MCF 10A (cell line): ENCODE measurements around the gene PARP12. TPM values are rescaled to one million over a fixed set of nuclear protein-coding genes. Genes with fewer than 3 reads are reported as not detected.
A peak's percentile ranks its signal among the peaks of the same experiment; 100 is the strongest.

Source experiments
- BruUV-seq: library from RNA; stranded (reverse); fragments of 400-500 nt; replicated peaks from 2 replicates; lab custom pipeline; 2021; lab: Mats Ljungman, UMichigan
- CTCF ChIA-PET: fragments of 300-600 bp; sonication (Branson Sonifier 250); formaldehyde crosslinking; extraction: SDS; loops from one replicate; lab custom pipeline; 2021; ENCODE audit warnings: antibody characterized with exemption, inconsistent platforms; lab: Yijun Ruan, JAX
- POLR2A ChIA-PET: fragments of 300-600, 350-650 bp; sonication (Branson Sonifier 250); formaldehyde crosslinking; extraction: SDS; loops from one replicate; lab custom pipeline; 2020; ENCODE audit warnings: antibody characterized with exemption, inconsistent platforms; lab: Yijun Ruan, JAX
- DNase-seq: peaks from one replicate; pipeline ENCODE4 v3.0.0-alpha.2; 2018; ENCODE audit not compliant: unreplicated experiment
- H3K27ac Mint-ChIP-seq: one replicate; pipeline ENCODE4 v1.8.0; 2022; ENCODE audit warnings: mild to moderate bottlenecking, low read depth, mixed read lengths; ENCODE audit not compliant: unreplicated experiment
- H3K27me3 Mint-ChIP-seq: one replicate; pipeline ENCODE4 v1.8.0; 2022; ENCODE audit warnings: mixed read lengths; ENCODE audit not compliant: insufficient read depth, unreplicated experiment
- H3K36me3 Mint-ChIP-seq: one replicate; pipeline ENCODE4 v1.8.0; 2022; ENCODE audit warnings: mild to moderate bottlenecking, moderate library complexity, mixed read lengths; ENCODE audit not compliant: insufficient read depth, unreplicated experiment
- H3K4me1 Mint-ChIP-seq: one replicate; pipeline ENCODE4 v1.8.0; 2022; ENCODE audit warnings: mixed read lengths; ENCODE audit not compliant: insufficient read depth, unreplicated experiment
- H3K4me3 Mint-ChIP-seq: one replicate; pipeline ENCODE4 v1.8.0; 2022; ENCODE audit warnings: mild to moderate bottlenecking, moderate library complexity, mixed read lengths; ENCODE audit not compliant: unreplicated experiment
- H3K9me3 Mint-ChIP-seq: one replicate; pipeline ENCODE4 v1.8.0; 2022; ENCODE audit warnings: mixed read lengths; ENCODE audit not compliant: unreplicated experiment
- intact Hi-C: fragments of 100-400 bp; cut with micrococcal nuclease; formaldehyde crosslinking; loops from 2 replicates; pipeline ENCODE4 v1.14.1; 2022
- total RNA-seq: library from RNA; stranded (reverse); gene quantifications from 2 replicates; pipeline ENCODE4 v1.2.3, GENCODE V29; 2022
- TF ChIP-seq, protein P1 (sequence below): fragments of 200-600 bp; IDR thresholded peaks from one replicate; pipeline ENCODE4 v1.8.0; 2022; ENCODE audit warnings: antibody characterized with exemption, mild to moderate bottlenecking; ENCODE audit not compliant: unreplicated experiment

The PARP12 gene
- total RNA-seq, 1 experiment from 2014 or later, result 35.0 TPM

DNA sequence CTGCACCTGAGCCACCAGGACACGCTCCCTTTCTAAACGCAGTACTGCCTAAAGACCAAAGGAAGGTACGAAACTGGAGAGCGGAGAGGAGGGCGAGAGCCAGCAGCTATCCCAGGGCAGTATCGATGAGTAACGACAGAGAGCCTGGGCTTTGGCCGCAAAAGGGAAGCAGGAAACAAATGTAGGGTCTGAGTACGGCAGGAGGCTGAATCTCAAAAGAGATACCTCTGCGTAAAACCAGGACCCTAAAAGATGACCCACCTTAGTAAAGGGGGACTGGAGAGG is 20.4 kb downstream of the PARP12 start:
- Mint-ChIP-seq H3K27me3 (no peaks in the 10 kb centered on the region), H3K4me1 (peaks cover 6% of the 10 kb centered on the region), H3K4me3 (no peak overlapping the region), H3K36me3 (peaks cover 47% of the 10 kb centered on the region), H3K27ac (no peak overlapping the region), H3K9me3 (no peaks in the 10 kb centered on the region)
- POLR2A ChIA-PET, result no interaction called here
- intact Hi-C loops, result no loop called here
- BruUV-seq, result no TSS peak
- DNase-seq, result no peak
- CTCF ChIA-PET, result no interaction called here
- TF ChIP-seq, protein P1, sequence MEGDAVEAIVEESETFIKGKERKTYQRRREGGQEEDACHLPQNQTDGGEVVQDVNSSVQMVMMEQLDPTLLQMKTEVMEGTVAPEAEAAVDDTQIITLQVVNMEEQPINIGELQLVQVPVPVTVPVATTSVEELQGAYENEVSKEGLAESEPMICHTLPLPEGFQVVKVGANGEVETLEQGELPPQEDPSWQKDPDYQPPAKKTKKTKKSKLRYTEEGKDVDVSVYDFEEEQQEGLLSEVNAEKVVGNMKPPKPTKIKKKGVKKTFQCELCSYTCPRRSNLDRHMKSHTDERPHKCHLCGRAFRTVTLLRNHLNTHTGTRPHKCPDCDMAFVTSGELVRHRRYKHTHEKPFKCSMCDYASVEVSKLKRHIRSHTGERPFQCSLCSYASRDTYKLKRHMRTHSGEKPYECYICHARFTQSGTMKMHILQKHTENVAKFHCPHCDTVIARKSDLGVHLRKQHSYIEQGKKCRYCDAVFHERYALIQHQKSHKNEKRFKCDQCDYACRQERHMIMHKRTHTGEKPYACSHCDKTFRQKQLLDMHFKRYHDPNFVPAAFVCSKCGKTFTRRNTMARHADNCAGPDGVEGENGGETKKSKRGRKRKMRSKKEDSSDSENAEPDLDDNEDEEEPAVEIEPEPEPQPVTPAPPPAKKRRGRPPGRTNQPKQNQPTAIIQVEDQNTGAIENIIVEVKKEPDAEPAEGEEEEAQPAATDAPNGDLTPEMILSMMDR, result no peak

DNA sequence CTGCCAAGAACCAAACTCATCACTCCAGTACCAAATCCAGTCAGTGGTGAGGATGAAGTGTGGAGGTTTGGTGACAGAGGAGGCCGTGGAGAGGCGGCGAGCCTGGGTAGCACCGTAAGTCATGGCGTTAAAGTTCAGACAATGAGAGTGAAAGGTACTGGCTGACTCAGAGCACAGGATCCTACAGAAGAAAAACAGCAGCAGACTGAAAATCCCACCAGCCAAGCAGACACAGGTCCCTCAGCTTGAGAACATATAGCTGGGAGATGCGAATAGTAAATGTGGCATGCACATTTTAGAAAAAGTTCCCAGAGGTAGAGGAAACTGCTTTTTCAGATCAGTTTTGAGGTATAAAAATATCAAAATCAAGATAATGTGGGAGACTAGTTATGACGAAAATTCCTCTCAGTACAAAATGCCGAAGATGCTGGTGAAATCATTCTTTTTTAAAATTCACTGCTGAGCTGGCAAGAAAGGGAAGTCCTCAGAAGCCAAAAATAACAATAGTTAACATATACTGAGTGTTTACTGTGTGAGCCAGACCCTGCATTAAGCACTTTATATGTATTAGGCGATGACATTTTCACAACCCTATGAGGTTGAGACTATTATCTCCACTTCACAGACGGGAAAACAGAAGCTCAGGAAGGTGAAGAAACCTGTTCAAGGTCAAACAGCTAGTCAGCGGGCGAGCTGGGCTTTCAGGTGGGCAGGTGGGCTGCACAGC is 20.9 kb downstream of the PARP12 start:
- H3K4me3 Mint-ChIP-seq, result no peak overlapping the region
- BruUV-seq, result no TSS peak
- POLR2A ChIA-PET, result interaction anchor here (1.0 kb wide), 1 partner anchor 22 kb away, joined by 3 read pairs; no protein-coding TSS in a partner anchor

DNA sequence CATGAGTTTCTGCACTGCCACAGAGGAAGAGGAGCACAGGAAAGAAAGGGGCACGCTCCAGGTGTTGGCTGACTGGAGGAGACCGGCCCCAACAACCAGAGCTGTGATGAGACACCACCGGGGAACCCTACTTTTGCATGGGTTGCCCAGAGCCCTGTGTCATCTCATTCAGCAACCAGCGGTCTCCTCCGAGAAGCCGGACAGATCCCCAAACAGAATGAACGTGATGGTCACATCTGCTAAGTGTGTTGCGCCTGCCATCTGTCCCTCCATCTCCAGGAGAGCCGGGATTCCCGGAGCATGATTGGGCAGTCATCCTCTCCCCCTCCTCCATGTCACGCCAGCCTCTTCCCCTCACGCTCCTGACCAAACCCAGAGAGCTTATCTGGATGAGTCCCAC is 22.9 kb downstream of the PARP12 start:
- ChIA-PET CTCF (interaction anchor here (0.6 to 1.1 kb wide), 2 partner anchors 421 to 683 kb away, joined by 3 to 4 read pairs; no protein-coding TSS in a partner anchor), POLR2A (no interaction called here)
- peaks cover 34% of the 10 kb centered on the region for H3K36me3 Mint-ChIP-seq
- H3K4me1 Mint-ChIP-seq, result peaks cover 6% of the 10 kb centered on the region
- no peaks in the 10 kb centered on the region for H3K27me3 Mint-ChIP-seq
- TF ChIP-seq, protein P1, result no peak
- BruUV-seq, result no TSS peak
- DNase-seq, result no peak
- intact Hi-C loops, result no loop called here
- no peak overlapping the region for H3K4me3 Mint-ChIP-seq
- H3K9me3 Mint-ChIP-seq, result no peaks in the 10 kb centered on the region
- H3K27ac Mint-ChIP-seq, result no peak overlapping the region

More for the DNA sequence above, 20.9 kb downstream of the PARP12 start:
- CTCF ChIA-PET, result interaction anchor here (0.6 to 1.4 kb wide), 2 partner anchors 8 to 92 kb away, joined by 3 to 4 read pairs; no protein-coding TSS in a partner anchor
- intact Hi-C loops, result no loop called here
- Mint-ChIP-seq H3K27me3 (no peaks in the 10 kb centered on the region), H3K36me3 (peaks cover 51% of the 10 kb centered on the region), H3K27ac (no peak overlapping the region), H3K4me1 (peaks cover 6% of the 10 kb centered on the region), H3K9me3 (no peaks in the 10 kb centered on the region)
- DNase-seq, result peak; percentile 20
- TF ChIP-seq, protein P1, result no peak

DNA sequence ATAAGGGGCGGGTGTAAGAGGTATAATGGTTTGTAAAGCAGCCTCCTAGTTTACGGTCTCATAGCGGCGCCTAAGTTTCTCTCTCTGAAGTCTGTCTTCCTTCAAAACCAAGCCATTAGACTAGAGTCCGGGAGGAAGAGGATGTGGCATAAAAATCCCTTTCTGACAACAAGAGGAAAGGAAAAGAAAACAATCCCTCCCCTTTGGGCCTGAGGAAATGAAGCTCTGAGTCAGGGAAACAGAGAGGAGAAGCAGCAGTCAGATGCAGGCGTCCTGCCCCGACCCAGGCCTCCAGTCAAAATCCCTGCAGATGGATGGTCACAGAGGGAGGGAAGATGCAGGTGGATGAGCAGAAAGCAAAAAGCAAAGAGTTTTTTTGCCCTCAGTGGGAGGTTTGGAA is 23.7 kb downstream of the PARP12 start:
- H3K4me1 Mint-ChIP-seq, result peaks cover 6% of the 10 kb centered on the region
- CTCF ChIA-PET, result no interaction called here
- no peak overlapping the region for H3K4me3 Mint-ChIP-seq
- peaks cover 34% of the 10 kb centered on the region for H3K36me3 Mint-ChIP-seq
- no TSS peak for BruUV-seq
- POLR2A ChIA-PET, result no interaction called here
- DNase-seq, result no peak
- TF ChIP-seq, protein P1, result no peak
- no peaks in the 10 kb centered on the region for H3K9me3 Mint-ChIP-seq
- no peaks in the 10 kb centered on the region for H3K27me3 Mint-ChIP-seq
- H3K27ac Mint-ChIP-seq, result no peak overlapping the region
- intact Hi-C loops, result no loop called here
